HepG2 (cell line): ENCODE measurements around the gene PTCD3. TPM values are rescaled to one million over a fixed set of nuclear protein-coding genes. Genes with fewer than 3 reads are reported as not detected.

ENCODE experiments used
- ETS1 ChIP-seq: sonication (generic); formaldehyde crosslinking; IDR thresholded peaks from 2 replicates; pipeline ENCODE4 v1.4.0; 2020; ENCODE audit warnings: missing genetic modification reagents
- JARID2 ChIP-seq: sonication (generic); formaldehyde crosslinking; IDR thresholded peaks from 2 replicates; pipeline ENCODE4 v1.8.1; 2023; ENCODE audit warnings: missing genetic modification reagents, inconsistent platforms; ENCODE audit not compliant: insufficient replicate concordance
- KDM4B ChIP-seq: sonication (generic); formaldehyde crosslinking; IDR thresholded peaks from 2 replicates; pipeline ENCODE4 v1.4.0; 2020; ENCODE audit warnings: missing genetic modification reagents
- PCBP1 ChIP-seq: fragments of 200-400 bp; formaldehyde crosslinking; IDR thresholded peaks from 2 replicates; pipeline ENCODE4 v1.6.1; 2017; ENCODE audit warnings: mild to moderate bottlenecking, low read depth, low read length, borderline replicate concordance
- PRMT3 ChIP-seq: sonication (generic); formaldehyde crosslinking; IDR thresholded peaks from 2 replicates; pipeline ENCODE4 v1.8.1; 2022; ENCODE audit warnings: low read depth, mild to moderate bottlenecking, moderate library complexity, missing genetic modification reagents, borderline replicate concordance
- RARA ChIP-seq: IDR thresholded peaks from 2 replicates; pipeline ENCODE4 v1.6.1; 2016; ENCODE audit warnings: missing genetic modification reagents, missing compliant biosample characterization
- RNF219 ChIP-seq: sonication (generic); formaldehyde crosslinking; IDR thresholded peaks from 2 replicates; pipeline ENCODE4 v1.5.0; 2020; ENCODE audit warnings: mild to moderate bottlenecking, missing genetic modification reagents
- RXRB ChIP-seq: IDR thresholded peaks from 2 replicates; pipeline ENCODE4 v1.6.1; 2016; ENCODE audit warnings: borderline replicate concordance, missing genetic modification reagents, missing compliant biosample characterization
- SMAD9 ChIP-seq: sonication (generic); formaldehyde crosslinking; IDR thresholded peaks from 2 replicates; pipeline ENCODE4 v1.5.1; 2020; ENCODE audit warnings: mild to moderate bottlenecking, missing genetic modification reagents
- ZNF841 ChIP-seq: sonication (generic); formaldehyde crosslinking; IDR thresholded peaks from 2 replicates; pipeline ENCODE4 v1.8.1; 2023; ENCODE audit warnings: missing genetic modification reagents, borderline replicate concordance
- polyA plus RNA-seq, 8 experiments: library from polyadenylated mRNA; depleted of rRNA in 3 of 8; stranded (reverse) in 7 of 8; unstranded in 1 of 8; fragments of >200 nt; fragmentation: Illumina TruSeq in 4 of 8; extraction: Trizol in 4 of 8; gene quantifications; 2 replicates each; pipeline versions ENCODE4 v1.2.1 to v1.2.3, GENCODE V29; 2011 to 2016; ENCODE audit warnings: low read depth in 4 of 8, missing spikeins in 1 of 8, mixed read lengths in 1 of 8; ENCODE audit not compliant: insufficient read depth in 1 of 8
- total RNA-seq, 5 experiments: library from RNA; depleted of rRNA; stranded (reverse); fragments of >200 nt; fragmentation: Illumina TruSeq; extraction: Trizol; gene quantifications; 2 replicates each; pipeline ENCODE4 v1.2.3, GENCODE V29; 2016; ENCODE audit warnings: low read depth in 1 of 5

Gene PTCD3
- total and polyA plus RNA-seq, 2 of the 13 experiments (the other 11 are each of a cell fraction or from before 2014, with no cell fraction given), result 124 to 309 TPM

GRCh38 chr2:86142436-86143257, 36.6 kb downstream of the PTCD3 start (continued):
- TF ChIP-seq RNF219, result no peak
- TF ChIP-seq KDM4B (CRISPR knock-in tag), result no peak
- TF ChIP-seq PCBP1, result no peak
- TF ChIP-seq JARID2 (CRISPR knock-in tag), result no peak
- no peak for TF ChIP-seq ETS1 (CRISPR knock-in tag)
- no peak for TF ChIP-seq RXRB (CRISPR knock-in tag)
- TF ChIP-seq ZNF841 (CRISPR knock-in tag), result no peak
- no peak for TF ChIP-seq RARA (CRISPR knock-in tag)
- TF ChIP-seq SMAD9 (CRISPR knock-in tag), result no peak
- TF ChIP-seq PRMT3, result no peak
- TF ChIP-seq, all 625 proteins: peak for 3
